ENCODE data around the gene SPATA33. TPM values are rescaled to one million over a fixed set of nuclear protein-coding genes. Genes with fewer than 3 reads are reported as not detected.

The SPATA33 gene
- total RNA-seq, 5 donors from 2014 or later (not counting 1 experiment from before 2014, with no cell fraction given) = 5.0 to 11.1 (median 8.1) TPM

DNA sequence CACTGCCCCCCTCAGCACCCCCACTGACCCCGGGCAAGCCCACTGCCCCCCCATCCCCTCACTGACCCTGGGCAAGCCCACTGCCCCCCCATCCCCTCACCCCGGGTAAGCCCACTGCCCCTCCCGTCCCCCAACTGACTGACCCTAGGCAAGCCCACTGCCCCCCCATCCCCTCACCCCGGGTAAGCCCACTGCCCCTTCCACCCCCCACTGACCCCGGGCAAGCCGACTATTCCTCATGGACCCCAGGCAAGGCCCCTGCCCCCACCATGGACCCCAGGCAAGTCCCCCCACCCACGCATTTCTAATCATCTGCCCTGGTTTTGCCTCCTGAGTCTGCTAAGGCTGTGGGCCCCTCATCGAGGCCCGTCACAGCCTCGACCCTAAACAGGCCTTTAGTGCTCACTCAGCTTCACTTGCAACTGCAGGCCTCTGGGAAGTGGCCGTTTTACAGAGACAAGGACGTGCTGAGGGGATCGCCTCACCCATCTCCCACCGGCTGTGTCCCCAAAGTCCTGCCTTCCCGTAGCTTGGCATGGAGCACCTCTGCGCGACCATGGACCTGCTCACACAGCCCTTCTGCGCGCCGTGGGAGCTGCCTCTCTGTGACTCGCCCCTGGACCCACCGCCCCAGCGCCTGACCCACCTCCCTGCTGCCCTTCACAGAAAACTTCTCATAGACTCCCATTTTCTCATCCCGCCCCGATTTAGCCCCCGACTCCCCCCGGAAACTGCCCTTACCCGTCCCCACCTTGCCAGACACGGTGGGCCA, 59.5 kb downstream of the SPATA33 start:
- Mint-ChIP-seq H3K9me3 (no peaks in the 10 kb centered on the region), H3K27me3 (no peaks in the 10 kb centered on the region), H3K27ac (no peak overlapping the region), H3K36me3 (no peaks in the 10 kb centered on the region), H3K4me1 (peaks cover 11 to 19% (median 16%) of the 10 kb centered on the region in 3 donors), H3K4me3 (no peak overlapping the region)
- WGBS (ENCODE audit: insufficient coverage) = 94% methylated on average over 17 of the region's 29 CpGs
- POLR2A ChIA-PET = interaction anchor here (0.5 to 0.6 kb wide), 2 partner anchors 38 to 45 kb away, joined by 3 to 5 read pairs; no protein-coding TSS in a partner anchor
- Histone ChIP-seq H3K36me3 (ENCODE audit: control insufficient read depth in 2 of 2, extremely low read depth in 1 of 2, insufficient read depth in 1 of 2, low read length in 1 of 2) (no peaks in the 10 kb centered on the region), H3K27me3 (replicated peaks in 1 of 2; ENCODE audit: control insufficient read depth in 2 of 2, extremely low read depth in 1 of 2, insufficient read depth in 2 of 2, low read length in 1 of 2) (peaks cover 0 to 7% of the 10 kb centered on the region in 2 experiments), H3K9me3 (no peaks in the 10 kb centered on the region), H3K4me1 (ENCODE audit: control insufficient read depth in 1 of 2, extremely low read depth in 1 of 2, insufficient read depth in 2 of 2, low read length in 2 of 2) (peaks cover 2 to 17% of the 10 kb centered on the region in 2 experiments), H3K4me3 (ENCODE audit: control insufficient read depth in 1 of 2, extremely low read depth in 1 of 2, low read length in 1 of 2) (no peak overlapping the region), H3K27ac (ENCODE audit: low read length) (no peak overlapping the region)
- no peak for ATAC-seq (replicated peaks in 1 of 4)
- no peak for DNase-seq
- CTCF ChIA-PET = no interaction called here

DNA sequence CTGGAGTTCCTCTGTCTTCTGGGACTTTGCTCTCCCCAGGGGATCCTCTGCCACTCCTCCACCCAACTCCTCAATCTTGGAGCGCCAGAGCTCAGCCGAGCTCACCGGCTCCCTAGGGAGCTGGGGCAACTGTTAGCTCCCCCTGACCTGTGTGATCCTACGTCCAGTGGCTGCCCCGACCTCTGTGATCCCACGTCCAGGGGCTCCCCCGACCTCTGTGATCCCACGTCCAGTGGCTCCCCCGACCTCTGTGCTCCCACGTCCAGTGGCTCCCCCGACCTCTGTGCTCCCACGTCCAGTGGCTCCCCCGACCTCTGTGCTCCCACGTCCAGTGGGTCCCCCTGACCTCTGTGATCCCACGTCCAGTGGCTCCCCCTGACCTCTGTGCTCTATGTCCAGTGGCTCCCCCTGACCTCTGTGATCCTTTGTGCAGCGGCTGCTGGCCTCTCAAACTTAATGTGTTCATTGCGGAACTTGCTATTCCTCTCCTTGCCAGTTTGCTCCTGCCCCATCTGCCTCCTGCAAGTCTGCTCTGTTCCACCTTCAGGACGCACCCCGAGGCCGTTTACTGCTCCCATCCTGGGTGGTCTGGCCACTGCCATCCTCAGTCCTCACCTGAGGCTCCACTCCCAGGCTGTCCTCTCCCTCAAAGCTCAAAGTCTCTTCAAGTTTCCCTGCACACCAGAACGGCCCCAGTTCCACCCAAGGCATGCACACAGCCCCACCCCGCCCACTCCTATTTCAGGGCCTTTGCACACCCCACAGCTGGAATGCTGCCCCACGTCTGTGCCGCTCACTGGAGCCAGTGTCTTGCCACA, 60.3 kb downstream of the SPATA33 start:
- Histone ChIP-seq H3K27ac (ENCODE audit: low read length) (no peak overlapping the region), H3K4me3 (ENCODE audit: control insufficient read depth in 1 of 2, extremely low read depth in 1 of 2, low read length in 1 of 2) (no peak overlapping the region), H3K27me3 (replicated peaks in 1 of 2; ENCODE audit: control insufficient read depth in 2 of 2, extremely low read depth in 1 of 2, insufficient read depth in 2 of 2, low read length in 1 of 2) (no peaks in the 10 kb centered on the region), H3K9me3 (no peaks in the 10 kb centered on the region), H3K4me1 (ENCODE audit: control insufficient read depth in 1 of 2, extremely low read depth in 1 of 2, insufficient read depth in 2 of 2, low read length in 2 of 2) (peaks cover 2 to 18% of the 10 kb centered on the region in 2 experiments), H3K36me3 (ENCODE audit: control insufficient read depth in 2 of 2, extremely low read depth in 1 of 2, insufficient read depth in 1 of 2, low read length in 1 of 2) (peaks cover under 1% of the 10 kb centered on the region in 2 donors)
- Mint-ChIP-seq H3K27me3 (no peaks in the 10 kb centered on the region), H3K9me3 (no peaks in the 10 kb centered on the region), H3K27ac (no peak overlapping the region), H3K36me3 (peaks cover 5% of the 10 kb centered on the region), H3K4me1 (peaks cover 14 to 21% (median 21%) of the 10 kb centered on the region in 3 donors), H3K4me3 (no peak overlapping the region)
- ATAC-seq (replicated peaks in 1 of 4) (no peak), DNase-seq (no peak)
- ChIA-PET CTCF (no interaction called here), POLR2A (no interaction called here)
- WGBS (ENCODE audit: insufficient coverage) = 93% methylated on average over 23 of the region's 24 CpGs

Other genes starting within 250 kb of the SPATA33 start
- 100 to 1,000 TPM; 257 to 294 (median 271) TPM for gene ANKRD11, start 167.3 kb upstream of the SPATA33 start, total RNA-seq
- gene SPG7, start 149.4 kb upstream of the SPATA33 start, total RNA-seq = 100 to 1,000 TPM; 161 to 203 (median 184) TPM
- 1,000 to 10,000 TPM; 4,444 to 6,530 (median 5,942) TPM for gene RPL13, start 97.2 kb upstream of the SPATA33 start, total RNA-seq
- gene CPNE7, start 82.1 kb upstream of the SPATA33 start, total RNA-seq = 1 to 10 TPM; 1.9 to 8.7 (median 5.1) TPM
- gene DPEP1, start 44.2 kb upstream of the SPATA33 start, total RNA-seq = under 1 TPM in 1 of 5 donors, not detected in 4; 0.18 TPM
- gene CHMP1A, start 128 bp upstream of the SPATA33 start, total RNA-seq = 10 to 100 TPM; 73.1 to 97.4 (median 90.4) TPM
- gene CDK10, start 28.9 kb downstream of the SPATA33 start, total RNA-seq = 100 to 1,000 TPM; 108 to 163 (median 138) TPM
- gene SPATA2L, start 43.9 kb downstream of the SPATA33 start, total RNA-seq = 10 to 100 TPM; 14.4 to 24.9 (median 15.9) TPM
- 10 to 100 TPM; 15.5 to 28.8 (median 24.5) TPM for gene VPS9D1, start 63.1 kb downstream of the SPATA33 start, total RNA-seq
- gene ZNF276, start 63.7 kb downstream of the SPATA33 start, total RNA-seq = 100 to 1,000 TPM; 131 to 203 (median 195) TPM
- gene FANCA, start 158.8 kb downstream of the SPATA33 start, total RNA-seq = 1 to 10 TPM; 7.1 to 8.3 (median 7.8) TPM
- 1 to 10 TPM in 1 of 5 donors, under 1 TPM in 3, not detected in 1; 0.23 to 1.1 (median 0.56) TPM for gene SPIRE2, start 170.6 kb downstream of the SPATA33 start, total RNA-seq
- 100 to 1,000 TPM; 289 to 400 (median 322) TPM for gene TCF25, start 215.8 kb downstream of the SPATA33 start, total RNA-seq

All from T-cell (primary cell).